ENCODE data around the gene MUC21. TPM values are rescaled to one million over a fixed set of nuclear protein-coding genes. Genes with fewer than 3 reads are reported as not detected.

MUC21 gene
- total and polyA plus RNA-seq, 9 of the 15 experiments (the other 6 are each of a cell fraction or from before 2014, with no cell fraction given): not detected

DNA sequence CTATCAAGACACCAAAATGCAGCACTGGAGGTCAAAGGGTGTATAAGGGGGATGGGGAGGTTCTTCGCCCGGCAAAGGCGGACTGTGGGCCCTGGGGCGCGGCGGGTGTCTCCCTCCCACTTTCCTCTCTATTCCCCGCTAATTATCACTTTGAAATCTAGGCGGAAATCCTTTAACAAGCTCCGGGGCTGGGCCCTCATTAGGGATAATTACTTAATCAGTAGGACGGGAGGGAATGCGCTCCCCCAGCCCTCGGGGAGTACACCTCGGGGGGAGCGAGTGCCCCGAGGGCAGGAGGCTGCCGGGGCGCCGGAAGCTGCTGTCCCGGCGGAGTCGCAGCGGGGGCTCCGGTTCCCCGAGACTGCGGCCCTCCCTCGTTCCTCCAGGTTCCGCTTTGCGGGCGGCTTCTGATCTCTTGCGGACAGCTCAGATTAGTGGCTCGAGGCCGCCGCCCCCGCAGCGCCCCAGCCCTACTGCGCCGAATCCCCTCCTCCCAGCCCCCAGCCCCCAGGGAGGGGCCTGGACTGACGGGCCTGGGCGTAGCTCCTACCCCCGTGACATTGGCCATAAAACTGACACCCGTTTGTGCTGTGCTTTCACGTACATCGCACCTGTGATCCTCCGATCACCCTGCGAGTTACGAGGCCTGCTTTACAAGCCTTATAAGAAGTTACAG lies 28.0 kb upstream of the MUC21 start (continued):
- TF ChIP-seq, protein P1, sequence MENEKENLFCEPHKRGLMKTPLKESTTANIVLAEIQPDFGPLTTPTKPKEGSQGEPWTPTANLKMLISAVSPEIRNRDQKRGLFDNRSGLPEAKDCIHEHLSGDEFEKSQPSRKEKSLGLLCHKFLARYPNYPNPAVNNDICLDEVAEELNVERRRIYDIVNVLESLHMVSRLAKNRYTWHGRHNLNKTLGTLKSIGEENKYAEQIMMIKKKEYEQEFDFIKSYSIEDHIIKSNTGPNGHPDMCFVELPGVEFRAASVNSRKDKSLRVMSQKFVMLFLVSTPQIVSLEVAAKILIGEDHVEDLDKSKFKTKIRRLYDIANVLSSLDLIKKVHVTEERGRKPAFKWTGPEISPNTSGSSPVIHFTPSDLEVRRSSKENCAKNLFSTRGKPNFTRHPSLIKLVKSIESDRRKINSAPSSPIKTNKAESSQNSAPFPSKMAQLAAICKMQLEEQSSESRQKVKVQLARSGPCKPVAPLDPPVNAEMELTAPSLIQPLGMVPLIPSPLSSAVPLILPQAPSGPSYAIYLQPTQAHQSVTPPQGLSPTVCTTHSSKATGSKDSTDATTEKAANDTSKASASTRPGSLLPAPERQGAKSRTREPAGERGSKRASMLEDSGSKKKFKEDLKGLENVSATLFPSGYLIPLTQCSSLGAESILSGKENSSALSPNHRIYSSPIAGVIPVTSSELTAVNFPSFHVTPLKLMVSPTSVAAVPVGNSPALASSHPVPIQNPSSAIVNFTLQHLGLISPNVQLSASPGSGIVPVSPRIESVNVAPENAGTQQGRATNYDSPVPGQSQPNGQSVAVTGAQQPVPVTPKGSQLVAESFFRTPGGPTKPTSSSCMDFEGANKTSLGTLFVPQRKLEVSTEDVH (IDR thresholded peaks at IDR 0.05; ENCODE audit: low read depth, partially characterized antibody): peak; percentile 77
- TF ChIP-seq NEUROD1 (IDR thresholded peaks at IDR 0.05; ENCODE audit: borderline replicate concordance, low read depth, low read length, partially characterized antibody): peak; percentile 91
- 0 out of 2 replicates have a peak, but pooled peaks have one; percentile 33 for TF ChIP-seq LCOR (CRISPR knock-in tag; IDR thresholded peaks at IDR 0.05)
- TF ChIP-seq, protein P2, sequence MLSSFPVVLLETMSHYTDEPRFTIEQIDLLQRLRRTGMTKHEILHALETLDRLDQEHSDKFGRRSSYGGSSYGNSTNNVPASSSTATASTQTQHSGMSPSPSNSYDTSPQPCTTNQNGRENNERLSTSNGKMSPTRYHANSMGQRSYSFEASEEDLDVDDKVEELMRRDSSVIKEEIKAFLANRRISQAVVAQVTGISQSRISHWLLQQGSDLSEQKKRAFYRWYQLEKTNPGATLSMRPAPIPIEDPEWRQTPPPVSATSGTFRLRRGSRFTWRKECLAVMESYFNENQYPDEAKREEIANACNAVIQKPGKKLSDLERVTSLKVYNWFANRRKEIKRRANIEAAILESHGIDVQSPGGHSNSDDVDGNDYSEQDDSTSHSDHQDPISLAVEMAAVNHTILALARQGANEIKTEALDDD (IDR thresholded peaks at IDR 0.05): no peak
- no peak for TF ChIP-seq RBBP5 (IDR thresholded peaks at IDR 0.05; ENCODE audit: borderline replicate concordance, insufficient read depth, low read length, poor library complexity, severe bottlenecking)
- no peak for TF ChIP-seq MCM5 (IDR thresholded peaks at IDR 0.05; ENCODE audit: low read depth)
- TF ChIP-seq SRSF3 (IDR thresholded peaks at IDR 0.05; ENCODE audit: insufficient read depth, low read length): no peak
- TF ChIP-seq, protein P3, sequence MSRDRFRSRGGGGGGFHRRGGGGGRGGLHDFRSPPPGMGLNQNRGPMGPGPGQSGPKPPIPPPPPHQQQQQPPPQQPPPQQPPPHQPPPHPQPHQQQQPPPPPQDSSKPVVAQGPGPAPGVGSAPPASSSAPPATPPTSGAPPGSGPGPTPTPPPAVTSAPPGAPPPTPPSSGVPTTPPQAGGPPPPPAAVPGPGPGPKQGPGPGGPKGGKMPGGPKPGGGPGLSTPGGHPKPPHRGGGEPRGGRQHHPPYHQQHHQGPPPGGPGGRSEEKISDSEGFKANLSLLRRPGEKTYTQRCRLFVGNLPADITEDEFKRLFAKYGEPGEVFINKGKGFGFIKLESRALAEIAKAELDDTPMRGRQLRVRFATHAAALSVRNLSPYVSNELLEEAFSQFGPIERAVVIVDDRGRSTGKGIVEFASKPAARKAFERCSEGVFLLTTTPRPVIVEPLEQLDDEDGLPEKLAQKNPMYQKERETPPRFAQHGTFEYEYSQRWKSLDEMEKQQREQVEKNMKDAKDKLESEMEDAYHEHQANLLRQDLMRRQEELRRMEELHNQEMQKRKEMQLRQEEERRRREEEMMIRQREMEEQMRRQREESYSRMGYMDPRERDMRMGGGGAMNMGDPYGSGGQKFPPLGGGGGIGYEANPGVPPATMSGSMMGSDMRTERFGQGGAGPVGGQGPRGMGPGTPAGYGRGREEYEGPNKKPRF (IDR thresholded peaks at IDR 0.05; ENCODE audit: low read depth, low read length): no peak
- TF ChIP-seq SMC3 (conservative IDR thresholded peaks at IDR 0.05; ENCODE audit: insufficient read depth, low read depth, low read length): no peak
- peak; percentile 64 for TF ChIP-seq SUPT5H (IDR thresholded peaks at IDR 0.05)
- TF ChIP-seq TRIM28 (IDR thresholded peaks at IDR 0.05): peak; percentile 50; the same call in 1 of the 2 replicates
- no peak for TF ChIP-seq ZNF696 (CRISPR knock-in tag; conservative IDR thresholded peaks at IDR 0.05)
- TF ChIP-seq TAL1 (IDR thresholded peaks at IDR 0.05): peak; percentile 46; the same call in 1 of the 2 replicates
- TF ChIP-seq ZKSCAN1 (IDR thresholded peaks at IDR 0.05; ENCODE audit: low read depth, low read length): no peak
- peak; percentile 91 for TF ChIP-seq GTF2A2 (tag; IDR thresholded peaks at IDR 0.05)
- peak; percentile 44; the same call in 1 of the 2 replicates for TF ChIP-seq NR2C1 (IDR thresholded peaks at IDR 0.05)
- peak; percentile 31; the same call in 1 of the 2 replicates for TF ChIP-seq NR2C1 (tag; IDR thresholded peaks at IDR 0.05)
- TF ChIP-seq NBN (IDR thresholded peaks at IDR 0.05; ENCODE audit: low read depth): peak; percentile 69
- TF ChIP-seq CHD4 (IDR thresholded peaks at IDR 0.05; ENCODE audit: insufficient read depth, insufficient replicate concordance, low read depth, low read length, poor library complexity, severe bottlenecking): no peak
- TF ChIP-seq NR1H2 (CRISPR knock-in tag; IDR thresholded peaks at IDR 0.05): no peak
- peak; percentile 50; the same call in 1 of the 2 replicates for TF ChIP-seq KLF16 (IDR thresholded peaks at IDR 0.05)
- no peak for TF ChIP-seq ZNF436 (CRISPR knock-in tag; IDR thresholded peaks at IDR 0.05)
- TF ChIP-seq SAFB (IDR thresholded peaks at IDR 0.05; ENCODE audit: borderline replicate concordance, low read depth, low read length): no peak
- TF ChIP-seq PURB (CRISPR knock-in tag; IDR thresholded peaks at IDR 0.05; ENCODE audit: low read depth): no peak
- TF ChIP-seq BCL6 (CRISPR knock-in tag; IDR thresholded peaks at IDR 0.05): no peak
